H9 (cell line): ENCODE measurements around the gene FAM193A. TPM values are rescaled to one million over a fixed set of nuclear protein-coding genes. Genes with fewer than 3 reads are reported as not detected.

Experiments
- DNase-seq: peaks from one replicate; pipeline ENCODE4 v3.0.0-alpha.2; 2017
- H2AFZ ChIP-seq: one replicate; pipeline ENCODE4 v1.6.1; 2013; ENCODE audit warnings: mild to moderate bottlenecking, low read length, control low read depth, moderate library complexity
- H2AK5ac ChIP-seq: 2 replicates; pipeline ENCODE4 v1.6.1; 2013; ENCODE audit warnings: low read length, control low read depth, mixed read lengths; ENCODE audit not compliant: insufficient read length
- H2BK120ac ChIP-seq: one replicate; pipeline ENCODE4 v1.6.1; 2013; ENCODE audit warnings: low read depth, mild to moderate bottlenecking, low read length, control low read depth, inconsistent platforms; ENCODE audit not compliant: poor library complexity, severe bottlenecking
- H2BK12ac ChIP-seq: 2 replicates; pipeline ENCODE4 v1.6.1; 2013; ENCODE audit warnings: low read length, control low read depth, mixed read lengths, low read depth; ENCODE audit not compliant: insufficient read length
- H2BK15ac ChIP-seq: 2 replicates; pipeline ENCODE4 v1.6.1; 2013; ENCODE audit warnings: low read depth, low read length, control low read depth
- H2BK20ac ChIP-seq: one replicate; pipeline ENCODE4 v1.6.1; 2013; ENCODE audit warnings: low read depth, mild to moderate bottlenecking, low read length, control low read depth, inconsistent platforms; ENCODE audit not compliant: poor library complexity, severe bottlenecking
- H2BK5ac ChIP-seq: 2 replicates; pipeline ENCODE4 v1.6.1; 2013; ENCODE audit warnings: low read length, control low read depth, mixed read lengths; ENCODE audit not compliant: insufficient read length
- H3K14ac ChIP-seq: 2 replicates; pipeline ENCODE4 v1.6.1; 2013; ENCODE audit warnings: low read length, control low read depth; ENCODE audit not compliant: insufficient read depth
- H3K18ac ChIP-seq: 2 replicates; pipeline ENCODE4 v1.6.1; 2013; ENCODE audit warnings: low read depth, mild to moderate bottlenecking, mixed read lengths, low read length, control low read depth; ENCODE audit not compliant: insufficient read length
- H3K23ac ChIP-seq: 2 replicates; pipeline ENCODE4 v1.6.1; 2013; ENCODE audit warnings: low read length, control low read depth, mixed read lengths, low read depth; ENCODE audit not compliant: insufficient read length
- H3K23me2 ChIP-seq: 2 replicates; pipeline ENCODE4 v1.6.1; 2013; ENCODE audit warnings: low read depth, mild to moderate bottlenecking, mixed read lengths, low read length, control low read depth; ENCODE audit not compliant: insufficient read length, poor library complexity, severe bottlenecking
- H3K27ac ChIP-seq: 2 replicates; pipeline ENCODE4 v1.5.1; 2013; ENCODE audit warnings: low read length, control low read depth, mixed read lengths, low read depth; ENCODE audit not compliant: insufficient read length
- H3K27me3 ChIP-seq: 2 replicates; pipeline ENCODE4 v1.6.1; 2013; ENCODE audit warnings: low read length, control low read depth, inconsistent platforms; ENCODE audit not compliant: insufficient read depth
- H3K4ac ChIP-seq: 2 replicates; pipeline ENCODE4 v1.6.1; 2013; ENCODE audit warnings: low read depth, mild to moderate bottlenecking, control low read depth, inconsistent platforms, low read length, moderate library complexity
- H3K4me1 ChIP-seq: 2 replicates; pipeline ENCODE4 v1.6.1; 2013; ENCODE audit warnings: low read length, control low read depth, inconsistent platforms; ENCODE audit not compliant: insufficient read depth
- H3K4me2 ChIP-seq: 2 replicates; pipeline ENCODE4 v1.6.1; 2013; ENCODE audit warnings: low read length, control low read depth, mixed read lengths; ENCODE audit not compliant: insufficient read length, insufficient read depth
- H3K56ac ChIP-seq: 2 replicates; pipeline ENCODE4 v1.6.1; 2013; ENCODE audit warnings: low read depth, mild to moderate bottlenecking, mixed read lengths, low read length, control low read depth; ENCODE audit not compliant: insufficient read length
- H3K79me1 ChIP-seq: 2 replicates; pipeline ENCODE4 v1.6.1; 2013; ENCODE audit warnings: low read depth, mild to moderate bottlenecking, moderate library complexity, low read length, control low read depth, inconsistent platforms; ENCODE audit not compliant: insufficient read depth, poor library complexity, severe bottlenecking
- H3K79me2 ChIP-seq: 2 replicates; pipeline ENCODE4 v1.6.1; 2013; ENCODE audit warnings: low read length, control low read depth, inconsistent platforms; ENCODE audit not compliant: insufficient read depth
- H3K9ac ChIP-seq: 2 replicates; pipeline ENCODE4 v1.6.1; 2013; ENCODE audit warnings: low read length, control low read depth, mixed read lengths; ENCODE audit not compliant: insufficient read length; ENCODE audit errors: extremely low read depth
- H3K9me3 ChIP-seq: one replicate; pipeline ENCODE4 v1.6.1; 2013; ENCODE audit warnings: low read depth, low read length, inconsistent platforms; ENCODE audit not compliant: control insufficient read depth
- H3T11ph ChIP-seq: one replicate; pipeline ENCODE4 v1.6.1; 2013; ENCODE audit warnings: mild to moderate bottlenecking, low read length, control low read depth, inconsistent platforms
- H4K20me1 ChIP-seq: one replicate; pipeline ENCODE4 v1.6.1; 2013; ENCODE audit not compliant: control insufficient read depth, insufficient read length, insufficient read depth
- H4K5ac ChIP-seq: 2 replicates; pipeline ENCODE4 v1.6.1; 2013; ENCODE audit warnings: low read depth, mild to moderate bottlenecking, mixed read lengths, low read length, control low read depth; ENCODE audit not compliant: insufficient read length
- H4K8ac ChIP-seq: replicated peaks from 2 replicates; pipeline ENCODE4 v1.6.1; 2013; ENCODE audit warnings: low read length, control low read depth, mixed read lengths, low read depth; ENCODE audit not compliant: insufficient read length
- H4K91ac ChIP-seq: 2 replicates; pipeline ENCODE4 v1.6.1; 2013; ENCODE audit warnings: low read depth, mild to moderate bottlenecking, moderate library complexity, mixed read lengths, low read length, control low read depth; ENCODE audit not compliant: insufficient read length
- H3K27ac Mint-ChIP-seq, 3 experiments: 2 replicates in 2 of 3; 3 replicates in 1 of 3; pipeline ENCODE4 v1.8.0; 2020 to 2021; ENCODE audit warnings: mixed read lengths in 3 of 3, mild to moderate bottlenecking in 1 of 3, moderate library complexity in 1 of 3
- H3K27me3 Mint-ChIP-seq: 2 replicates; pipeline ENCODE4 v1.8.0; 2021; ENCODE audit warnings: low read depth, mild to moderate bottlenecking, moderate library complexity, mixed read lengths
- H3K36me3 Mint-ChIP-seq, 3 experiments: 2 replicates in 2 of 3; 3 replicates in 1 of 3; pipeline ENCODE4 v1.8.0; 2020 to 2021; ENCODE audit warnings: low read depth in 3 of 3, mixed read lengths in 3 of 3; ENCODE audit not compliant: insufficient read depth in 1 of 3
- H3K4me1 Mint-ChIP-seq, 2 experiments: 2 replicates each; pipeline ENCODE4 v1.8.0; 2020; ENCODE audit warnings: mixed read lengths in 2 of 2
- H3K4me3 Mint-ChIP-seq, 2 experiments: 2 replicates in 1 of 2; 3 replicates in 1 of 2; pipeline ENCODE4 v1.8.0; 2020 to 2021; ENCODE audit warnings: mild to moderate bottlenecking in 2 of 2, mixed read lengths in 2 of 2, moderate library complexity in 1 of 2
- H3K9me3 Mint-ChIP-seq, 2 experiments: 2 replicates in 1 of 2; 3 replicates in 1 of 2; pipeline ENCODE4 v1.8.0; 2020; ENCODE audit warnings: mild to moderate bottlenecking in 2 of 2, mixed read lengths in 2 of 2, moderate library complexity in 1 of 2
- CTCF ChIP-seq: fragments of 200-600 bp; sonication (generic); conservative IDR thresholded peaks from 3 replicates; pipeline ENCODE4 v1.8.0; 2021; ENCODE audit warnings: antibody characterized with exemption, mild to moderate bottlenecking
- WGBS: extraction: QIAGEN DNeasy Blood & Tissue Kit; methylation state at CpG from one replicate; pipeline ENCODE4 v1.1.7; 2013; ENCODE audit warnings: missing lambda C conversion rate, low lambda C conversion rate, mixed read lengths; ENCODE audit not compliant: insufficient read length; ENCODE audit errors: extremely low coverage; 5-methylcytosine and 5-hydroxymethylcytosine counted together
- total RNA-seq: library from RNA; stranded (reverse); gene quantifications from 2 replicates; pipeline ENCODE4 v1.2.1, GENCODE V29; 2021

The FAM193A gene
- total RNA-seq, 1 experiment from 2014 or later = 36.9 TPM

DNA sequence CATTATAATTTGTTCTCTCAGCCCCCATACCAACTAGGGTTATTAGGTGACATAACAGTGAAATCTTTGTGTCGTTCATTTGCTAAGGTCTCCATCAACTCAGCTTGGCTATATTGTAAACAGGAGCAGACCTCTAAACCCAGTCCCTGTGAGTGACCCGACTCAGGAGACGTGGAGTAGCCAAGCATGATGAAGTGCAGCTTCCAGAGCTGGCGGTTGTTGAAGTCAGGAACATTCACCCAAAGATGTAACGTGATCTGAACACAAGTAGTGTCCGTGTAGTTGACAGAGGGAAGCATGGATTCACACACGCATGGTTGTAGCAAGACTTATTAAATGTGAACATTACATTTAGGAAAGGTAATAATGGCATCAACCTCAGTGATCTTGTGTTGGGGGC is 102.3 kb downstream of the FAM193A start:
- H3K9ac ChIP-seq = no peak overlapping the region
- no peak overlapping the region for H3K4me3 Mint-ChIP-seq
- no peak overlapping the region for H3K14ac ChIP-seq
- no peak overlapping the region for H4K91ac ChIP-seq
- no peaks in the 10 kb centered on the region for H3K79me1 ChIP-seq
- no peaks in the 10 kb centered on the region for H3K27me3 ChIP-seq
- no peak overlapping the region for H3K23ac ChIP-seq
- no peak overlapping the region for H2BK20ac ChIP-seq
- no peaks in the 10 kb centered on the region for H3K4me1 ChIP-seq
- peaks cover 22 to 79% (median 59%) of the 10 kb centered on the region in 3 experiments; a peak in 6 of 7 replicates for H3K36me3 Mint-ChIP-seq
- no peak overlapping the region for H3T11ph ChIP-seq
- no peaks in the 10 kb centered on the region for H4K20me1 ChIP-seq
- no CpG with 5 or more reads among the region's 7 CpGs for WGBS
- H2AFZ ChIP-seq = no peak overlapping the region
- no peaks in the 10 kb centered on the region for H3K27me3 Mint-ChIP-seq
- 0 out of 7 replicates have a peak overlapping the region, but pooled peaks of 1 of the 3 experiments have one; percentile 38 for H3K27ac Mint-ChIP-seq
- no peaks in the 10 kb centered on the region for H3K23me2 ChIP-seq
- no peak overlapping the region for H3K56ac ChIP-seq
- H2BK15ac ChIP-seq = no peak overlapping the region
- H2AK5ac ChIP-seq = no peak overlapping the region
- no peak overlapping the region for H3K4ac ChIP-seq
- H3K79me2 ChIP-seq = no peaks in the 10 kb centered on the region
- no peaks in the 10 kb centered on the region for H3K9me3 Mint-ChIP-seq
- H3K4me2 ChIP-seq = no peak overlapping the region
- no peak overlapping the region for H2BK5ac ChIP-seq
- no peak overlapping the region for H3K18ac ChIP-seq
- no peak for TF ChIP-seq CTCF
- H3K9me3 ChIP-seq = no peaks in the 10 kb centered on the region
- no peak overlapping the region for H2BK120ac ChIP-seq
- no peak for DNase-seq
- H3K4me1 Mint-ChIP-seq = peaks cover 0 to 3% of the 10 kb centered on the region in 2 experiments; a peak in 1 of 4 replicates
- H4K8ac ChIP-seq = no peak overlapping the region
- no peak overlapping the region for H2BK12ac ChIP-seq
- no peak overlapping the region for H3K27ac ChIP-seq
- H4K5ac ChIP-seq = no peak overlapping the region
